HCT116 (cell line): ENCODE measurements around the gene TMCO5A. TPM values are rescaled to one million over a fixed set of nuclear protein-coding genes. Genes with fewer than 3 reads are reported as not detected.

Source experiments
- ATAC-seq: fragments of 200-7000 bp; cut with Tn5 transposase; 2 replicates; pipeline ENCODE4 v1.9.1; 2020; ENCODE audit warnings: mild to moderate bottlenecking, moderate library complexity
- Bru-seq: library from RNA; stranded (reverse); fragments of 400-500 nt; gene quantifications from one replicate; lab custom pipeline; 2021; lab: Mats Ljungman, UMichigan
- BruChase-seq, 2 experiments: library from RNA; stranded (reverse); fragments of 400-500 nt; gene quantifications; one replicate each; lab custom pipeline; 2021; lab: Mats Ljungman, UMichigan
- BruUV-seq: library from RNA; stranded (reverse); fragments of 400-500 nt; replicated peaks from 2 replicates; lab custom pipeline; 2021; lab: Mats Ljungman, UMichigan
- CTCF ChIA-PET: fragments of 300-600 bp; sonication (Branson Sonifier 250); formaldehyde crosslinking; loops from one replicate; lab custom pipeline; 2021; ENCODE audit warnings: antibody characterized with exemption; lab: Charles Lee
- POLR2A ChIA-PET: fragments of 300-600, 350-600 bp; sonication (Branson Sonifier 250); formaldehyde crosslinking; loops from one replicate; lab custom pipeline; 2021; ENCODE audit warnings: antibody characterized with exemption; lab: Charles Lee
- RAD21 ChIA-PET, 2 experiments: fragments of 300-600 bp; sonication (Branson Sonifier 250); formaldehyde crosslinking; loops; one replicate each; lab custom pipeline; 2023; ENCODE audit warnings: low total read pairs in 2 of 2; ENCODE audit not compliant: uncharacterized antibody in 2 of 2, unreplicated experiment in 2 of 2, low non-redundant PET in 1 of 2; lab: Charles Lee
- DNase-seq: peaks from one replicate; pipeline ENCODE4 v3.0.0-alpha.2; 2010; ENCODE audit warnings: low read depth, low spot score
- H2AFZ ChIP-seq: fragments of 200-600 bp; shearing (Covaris generic), sonication (generic); 2 replicates; pipeline ENCODE4 v1.6.1; 2017; ENCODE audit warnings: low read depth, mixed run types, mixed read lengths, antibody characterized with exemption, low read length; ENCODE audit not compliant: poor library complexity, severe bottlenecking
- H3K27ac ChIP-seq: 2 replicates; pipeline ENCODE4 v1.5.1; 2012; ENCODE audit warnings: low read depth, low read length
- H3K27me3 ChIP-seq: fragments of 200-600 bp; sonication (generic); 2 replicates; pipeline ENCODE4 v1.6.1; 2016; ENCODE audit warnings: mixed run types, low read length, mixed read lengths; ENCODE audit not compliant: insufficient read depth
- H3K36me3 ChIP-seq, 2 experiments: fragments of 200-500 bp in 1 of 2; fragments of 200-600 bp in 1 of 2; sonication (Bioruptor generic) in 1 of 2; sonication (generic) in 1 of 2; 2 replicates each; pipeline versions ENCODE4 v1.5.1 to v1.6.1; 2014 to 2016; ENCODE audit warnings: low read length in 2 of 2, inconsistent platforms in 1 of 2, mixed read lengths in 1 of 2, mixed run types in 1 of 2; ENCODE audit not compliant: insufficient read depth in 2 of 2, control insufficient read depth in 1 of 2
- H3K4me1 ChIP-seq, 2 experiments: fragments of 200-600 bp in 1 of 2; sonication (generic) in 1 of 2; 2 replicates each; pipeline versions ENCODE4 v1.5.1 to v1.6.1; 2012 to 2017; ENCODE audit warnings: low read length in 2 of 2, inconsistent platforms in 1 of 2, mild to moderate bottlenecking in 1 of 2, mixed read lengths in 1 of 2, mixed run types in 1 of 2, moderate library complexity in 1 of 2; ENCODE audit not compliant: insufficient read depth in 2 of 2, control insufficient read depth in 1 of 2
- H3K4me2 ChIP-seq: fragments of 200-600 bp; sonication (generic); 2 replicates; pipeline ENCODE4 v1.6.1; 2017; ENCODE audit warnings: mixed run types, low read length, mixed read lengths
- H3K4me3 ChIP-seq, 2 experiments: fragments of 200-600 bp in 1 of 2; sonication (generic) in 1 of 2; replicated peaks in 1 of 2; 2 replicates each; pipeline ENCODE4 v1.5.1; 2011 to 2016; ENCODE audit warnings: low read length in 2 of 2, control low read depth in 1 of 2, low read depth in 1 of 2, mild to moderate bottlenecking in 1 of 2, mixed read lengths in 1 of 2, mixed run types in 1 of 2
- H3K79me2 ChIP-seq: fragments of 200-600 bp; sonication (generic); 2 replicates; pipeline ENCODE4 v1.6.1; 2017; ENCODE audit warnings: mild to moderate bottlenecking, mixed run types, low read length, moderate library complexity, mixed read lengths; ENCODE audit not compliant: insufficient read depth
- H3K9ac ChIP-seq: fragments of 200-600 bp; sonication (generic); 2 replicates; pipeline ENCODE4 v1.6.1; 2016; ENCODE audit warnings: low read length, mixed read lengths
- H3K9me2 ChIP-seq: fragments of 200-600 bp; sonication (generic), shearing (Covaris generic); 2 replicates; pipeline ENCODE4 v1.6.1; 2017; ENCODE audit warnings: mixed run types, mild to moderate bottlenecking, moderate library complexity; ENCODE audit not compliant: insufficient read depth
- H3K9me3 ChIP-seq, 2 experiments: fragments of 200-500 bp in 1 of 2; fragments of 200-600 bp in 1 of 2; sonication (Bioruptor generic) in 1 of 2; sonication (generic) in 1 of 2; 2 replicates each; pipeline ENCODE4 v1.6.1; 2014 to 2017; ENCODE audit warnings: low read length in 2 of 2, mixed read lengths in 2 of 2, inconsistent platforms in 1 of 2, low read depth in 1 of 2, mild to moderate bottlenecking in 1 of 2, mixed run types in 1 of 2, moderate library complexity in 1 of 2; ENCODE audit not compliant: control insufficient read depth in 1 of 2, insufficient read depth in 1 of 2
- H4K20me1 ChIP-seq: fragments of 200-600 bp; sonication (generic), shearing (Covaris generic); 2 replicates; pipeline ENCODE4 v1.6.1; 2017; ENCODE audit warnings: mixed run types, mild to moderate bottlenecking, moderate library complexity; ENCODE audit not compliant: insufficient read depth
- ATF3 ChIP-seq: IDR thresholded peaks from 2 replicates; pipeline ENCODE4 v1.6.1; 2012
- CEBPB ChIP-seq: IDR thresholded peaks from 2 replicates; pipeline ENCODE4 v1.6.1; 2012; ENCODE audit warnings: low read depth
- EGR1 ChIP-seq: IDR thresholded peaks from 2 replicates; pipeline ENCODE4 v1.6.1; 2012; ENCODE audit warnings: low read depth
- ELF1 ChIP-seq: IDR thresholded peaks from 2 replicates; pipeline ENCODE4 v1.6.1; 2012; ENCODE audit warnings: low read depth, borderline replicate concordance
- EZH2 ChIP-seq: fragments of 200-600 bp; sonication (generic); IDR thresholded peaks from 2 replicates; pipeline ENCODE4 v1.6.1; 2017; ENCODE audit warnings: antibody characterized with exemption, mixed run types
- FOSL1 ChIP-seq: IDR thresholded peaks from 2 replicates; pipeline ENCODE4 v1.6.1; 2012; ENCODE audit warnings: low read depth
- MAX ChIP-seq: IDR thresholded peaks from 2 replicates; pipeline ENCODE4 v1.6.1; 2012
- POLR2A ChIP-seq: IDR thresholded peaks from 2 replicates; pipeline ENCODE4 v1.7.0; 2011; ENCODE audit warnings: borderline replicate concordance; ENCODE audit not compliant: insufficient read depth, insufficient read length; ENCODE audit errors: extremely low read depth
- REST ChIP-seq: IDR thresholded peaks from 2 replicates; pipeline ENCODE4 v1.6.1; 2012; ENCODE audit warnings: low read depth
- SIN3A ChIP-seq: IDR thresholded peaks from 2 replicates; pipeline ENCODE4 v1.6.1; 2012; ENCODE audit warnings: low read depth
- SP1 ChIP-seq: IDR thresholded peaks from 2 replicates; pipeline ENCODE4 v1.6.1; 2012; ENCODE audit warnings: low read depth
- SRF ChIP-seq: IDR thresholded peaks from 2 replicates; pipeline ENCODE4 v1.6.1; 2012; ENCODE audit warnings: low read depth
- TCF7L2 ChIP-seq: IDR thresholded peaks from 2 replicates; pipeline ENCODE4 v1.7.0; 2011; ENCODE audit warnings: borderline replicate concordance, inconsistent platforms; ENCODE audit not compliant: insufficient read depth, insufficient read length; ENCODE audit errors: extremely low read depth
- YY1 ChIP-seq: IDR thresholded peaks from 2 replicates; pipeline ENCODE4 v1.6.1; 2011; ENCODE audit warnings: low read length, low read depth, moderate library complexity, mild to moderate bottlenecking; ENCODE audit not compliant: insufficient replicate concordance; ENCODE audit errors: extremely low read depth
- ZBTB33 ChIP-seq: IDR thresholded peaks from 2 replicates; pipeline ENCODE4 v1.6.1; 2011; ENCODE audit warnings: mild to moderate bottlenecking, low read length, moderate library complexity; ENCODE audit not compliant: insufficient replicate concordance; ENCODE audit errors: extremely low read depth
- ZFX ChIP-seq: fragments of 450-650 bp; IDR thresholded peaks from 2 replicates; pipeline ENCODE4 v1.6.1; 2017
- ZNF274 ChIP-seq: fragments of 200-500 bp; sonication (Bioruptor generic); IDR thresholded peaks from 2 replicates; pipeline ENCODE4 v1.6.1; 2014; ENCODE audit warnings: mild to moderate bottlenecking, low read depth, low read length, inconsistent platforms
- intact Hi-C: fragments of 100-400 bp; cut with micrococcal nuclease; formaldehyde crosslinking; loops from 2 replicates; pipeline ENCODE4 v1.10.0; 2022
- long read RNA-seq: library from polyadenylated mRNA; unstranded; transcript quantifications from one replicate; pipeline ENCODE4 v2.0.0, GENCODE V29; 2021; ENCODE audit not compliant: unreplicated experiment
- polyA plus RNA-seq: library from polyadenylated mRNA; unstranded; fragments of >200 nt; gene quantifications from 2 replicates; pipeline ENCODE4 v1.2.1, GENCODE V29; 2012; ENCODE audit warnings: missing spikeins
- total RNA-seq: library from RNA; stranded (reverse); gene quantifications from one replicate; pipeline ENCODE4 v1.2.1, GENCODE V29; 2021; ENCODE audit not compliant: unreplicated experiment

Gene TMCO5A
- total RNA-seq (not detected), Bru-seq, nascent RNA (not detected), BruChase-seq, experiment 1, labeled RNA remaining after a 6-hour chase (not detected), BruChase-seq, experiment 2, labeled RNA remaining after a 2-hour chase (not detected)
- not detected in 2 replicates for polyA plus RNA-seq
- long read RNA-seq: 0 reads

- Histone ChIP-seq H3K4me1 (no peaks in the 10 kb centered on the region), H3K4me3 (no peak within 1 kb of the TSS), H3K9ac (no peak within 1 kb of the TSS), H2AFZ (no peak within 1 kb of the TSS), H3K9me2 (no peaks in the 10 kb centered on the region), H3K9me3 (no peaks in the 10 kb centered on the region), H3K27ac (no peak within 1 kb of the TSS), H3K27me3 (peaks cover 10% of the 10 kb centered on the region; the same call in 1 of the 2 replicates), H4K20me1 (no peaks in the 10 kb centered on the region), H3K36me3 (no peaks in the 10 kb centered on the region), H3K4me2 (no peak within 1 kb of the TSS), H3K79me2 (no peaks in the 10 kb centered on the region)
- DNase-seq (no peak), ATAC-seq (no peak)
- ChIA-PET RAD21 (no interaction called here), POLR2A (no interaction called here), CTCF (no interaction called here)
- BruUV-seq: no TSS peak
- TF ChIP-seq POLR2A (no peak), ZBTB33 (no peak), TCF7L2 (no peak), SRF (no peak), CEBPB (no peak), EZH2 (no peak), ELF1 (no peak), ATF3 (no peak), FOSL1 (no peak), YY1 (no peak), MAX (no peak), EGR1 (no peak), SP1 (no peak), ZNF274 (no peak), REST (no peak), SIN3A (no peak), ZFX (no peak)
- intact Hi-C loops: no loop called here
These were observed at the start of gene TMCO5A for GRCh38 chr15:37934340-37934739. Gene TMCO5A (plus strand): TSS chr15:37934640. CDS start chr15:37936324, 1,684 bp downstream.
